GM12891 (cell line): ENCODE data around the gene L1CAM.

Source experiments
- DNase-seq: peaks from one replicate; pipeline ENCODE4 v3.0.0; 2011; ENCODE audit warnings: low spot score; ENCODE audit not compliant: insufficient read length
- FAIRE-seq: peaks from 2 replicates; lab custom pipeline; 2011; peaks lifted over from hg19 to GRCh38; lab: Jason Lieb, UNC
- PAX5 ChIP-seq: IDR thresholded peaks from 2 replicates; pipeline ENCODE4 v1.6.1; 2011; ENCODE audit warnings: low read length, moderate library complexity, mild to moderate bottlenecking; ENCODE audit not compliant: insufficient read depth, severe bottlenecking
- POLR2A ChIP-seq: IDR thresholded peaks from 2 replicates; pipeline ENCODE4 v1.6.1; 2011; ENCODE audit warnings: low read depth, low read length, control low read depth
- POLR2AphosphoS5 ChIP-seq: IDR thresholded peaks from 2 replicates; pipeline ENCODE4 v1.6.1; 2011; ENCODE audit warnings: low read depth, low read length, control low read depth
- POU2F2 ChIP-seq: IDR thresholded peaks from 2 replicates; pipeline ENCODE4 v1.6.1; 2011; ENCODE audit warnings: low read depth, mild to moderate bottlenecking, control low read depth, low read length, moderate library complexity
- SPI1 ChIP-seq: IDR thresholded peaks from 2 replicates; pipeline ENCODE4 v1.6.1; 2011; ENCODE audit warnings: low read depth, low read length, control low read depth
- TAF1 ChIP-seq: IDR thresholded peaks from 2 replicates; pipeline ENCODE4 v1.6.1; 2011; ENCODE audit warnings: low read depth, low read length, control low read depth

L1CAM gene

DNA sequence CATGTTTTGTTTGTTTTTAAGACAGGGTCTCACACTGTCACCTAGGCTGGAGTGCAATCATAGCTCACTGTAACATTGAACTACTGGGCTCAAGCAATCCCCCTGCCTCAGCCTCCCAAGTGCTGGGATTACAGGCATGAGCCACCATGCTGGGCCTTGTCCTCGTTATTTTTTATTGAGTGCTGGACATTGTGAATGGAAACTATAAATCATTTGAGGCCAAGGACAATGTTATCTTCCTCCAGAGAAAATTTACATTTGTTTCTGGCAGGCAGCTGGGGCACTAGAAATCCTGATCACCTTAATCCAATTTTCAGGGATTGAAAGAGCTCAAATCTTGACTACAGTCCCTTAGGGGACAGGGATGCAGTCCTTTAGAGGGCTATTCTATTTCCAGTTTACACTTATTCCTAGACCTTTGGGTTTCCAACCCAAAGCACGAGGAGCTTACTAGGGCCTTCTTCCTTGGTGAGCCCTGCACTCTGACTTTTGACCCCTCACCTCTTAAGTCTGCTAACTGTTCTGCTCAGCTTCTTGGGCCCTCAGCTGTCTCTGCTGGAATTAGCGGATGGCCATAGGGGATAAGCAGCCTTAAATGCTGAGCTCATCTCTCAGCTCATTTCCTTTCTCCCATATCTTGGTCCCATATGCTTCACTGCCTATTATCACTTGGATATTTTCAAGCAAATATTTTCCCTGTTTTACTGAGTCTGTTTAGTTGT, 32.6 kb downstream of the L1CAM start:
- TF ChIP-seq SPI1 (no peak), POLR2A (no peak)
- no peak for DNase-seq
- no peak for FAIRE-seq

DNA sequence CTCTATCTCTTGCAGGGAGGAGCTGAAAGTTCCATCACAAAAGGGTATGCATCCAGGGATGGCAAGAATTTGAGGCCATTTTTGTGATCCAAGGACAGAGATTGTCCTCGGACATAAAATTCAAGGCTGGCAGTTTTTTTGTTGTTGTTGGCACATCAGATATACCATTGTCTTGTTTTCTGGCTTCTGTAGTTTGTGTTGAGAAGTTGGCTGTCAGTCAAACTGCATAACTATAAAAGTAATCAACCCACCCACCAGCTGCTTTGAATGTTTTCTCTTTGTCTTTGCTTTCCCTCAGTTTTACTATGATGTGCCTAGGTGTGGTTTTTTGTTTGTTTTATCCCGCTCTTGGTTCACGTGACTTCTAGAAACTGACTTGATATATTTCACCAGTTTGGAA, 34.0 kb downstream of the L1CAM start:
- no peak for FAIRE-seq
- TF ChIP-seq PAX5 = no peak
- TF ChIP-seq POLR2A = no peak
- no peak for TF ChIP-seq SPI1
- no peak for TF ChIP-seq TAF1
- no peak for TF ChIP-seq POU2F2
- TF ChIP-seq POLR2AphosphoS5 = no peak
- DNase-seq = no peak

DNA sequence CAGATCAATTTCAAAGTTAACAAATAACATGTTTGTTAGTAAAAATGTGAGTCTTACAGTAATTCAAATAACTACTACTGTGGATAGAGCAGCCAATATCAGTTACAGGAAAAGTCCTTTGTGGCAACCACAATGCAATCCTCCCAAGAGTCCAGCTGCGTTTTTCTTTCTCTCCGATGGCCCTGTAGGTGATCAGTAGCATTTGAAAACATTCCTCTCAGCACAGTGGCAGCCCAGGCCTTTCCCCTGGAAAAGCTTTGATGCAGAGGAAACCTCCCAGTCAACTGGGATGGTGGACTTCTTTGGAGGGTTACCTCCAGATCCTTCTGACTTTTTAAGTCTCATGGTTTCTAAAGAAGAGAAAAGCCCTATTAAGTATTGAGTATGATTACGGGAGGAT, 37.6 kb downstream of the L1CAM start:
- TF ChIP-seq PAX5 (no peak), POU2F2 (no peak), POLR2A (no peak), SPI1 (no peak), TAF1 (no peak), POLR2AphosphoS5 (no peak)
- FAIRE-seq (no peak), DNase-seq (no peak)

DNA sequence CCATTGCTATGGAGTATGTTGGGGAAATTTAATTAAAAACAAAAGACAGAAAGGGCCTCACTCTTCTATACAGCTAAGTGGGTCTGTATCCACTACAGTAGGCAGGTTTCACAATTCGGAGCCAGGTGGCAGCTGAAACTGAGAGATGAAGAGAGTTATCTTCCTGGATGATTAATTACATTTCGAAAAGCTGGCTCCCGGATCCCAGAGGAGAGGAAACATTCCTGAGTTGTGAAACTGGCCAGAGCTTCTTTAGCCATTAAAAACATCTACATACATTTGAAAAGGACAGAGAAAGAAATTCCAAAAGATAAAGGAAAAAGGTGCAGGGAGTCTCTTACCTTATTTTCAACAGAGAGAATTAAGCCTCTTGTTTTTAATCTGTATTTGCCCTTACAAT, 40.1 kb downstream of the L1CAM start:
- FAIRE-seq = no peak
- no peak for DNase-seq
- TF ChIP-seq POLR2AphosphoS5 = no peak
- no peak for TF ChIP-seq TAF1
- TF ChIP-seq SPI1 = no peak
- TF ChIP-seq POLR2A = no peak
- no peak for TF ChIP-seq PAX5
- no peak for TF ChIP-seq POU2F2

DNA sequence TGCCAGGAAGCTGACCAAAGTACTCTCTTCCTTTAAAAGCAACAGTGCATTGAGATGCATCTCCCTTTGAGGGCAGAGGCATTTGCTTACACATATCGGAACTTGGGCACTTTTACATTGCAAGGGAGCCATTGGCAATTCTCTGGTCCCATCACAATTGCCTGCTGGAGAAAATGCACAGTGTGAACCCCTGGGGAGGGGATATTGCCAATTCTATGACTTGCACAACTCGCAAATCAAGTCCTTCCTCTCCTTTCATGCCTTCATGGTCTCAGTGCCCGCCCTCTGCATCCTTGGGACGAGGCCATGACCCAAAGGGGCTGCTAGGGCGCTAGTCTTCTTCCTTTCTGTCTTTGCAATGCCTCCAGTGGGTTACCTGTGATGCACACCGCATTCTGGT, 40.8 kb downstream of the L1CAM start:
- DNase-seq (no peak), FAIRE-seq (no peak)
- no peak for TF ChIP-seq POLR2A
- TF ChIP-seq POLR2AphosphoS5 = no peak
- no peak for TF ChIP-seq POU2F2
- no peak for TF ChIP-seq PAX5
- TF ChIP-seq TAF1 = no peak
- TF ChIP-seq SPI1 = no peak

DNA sequence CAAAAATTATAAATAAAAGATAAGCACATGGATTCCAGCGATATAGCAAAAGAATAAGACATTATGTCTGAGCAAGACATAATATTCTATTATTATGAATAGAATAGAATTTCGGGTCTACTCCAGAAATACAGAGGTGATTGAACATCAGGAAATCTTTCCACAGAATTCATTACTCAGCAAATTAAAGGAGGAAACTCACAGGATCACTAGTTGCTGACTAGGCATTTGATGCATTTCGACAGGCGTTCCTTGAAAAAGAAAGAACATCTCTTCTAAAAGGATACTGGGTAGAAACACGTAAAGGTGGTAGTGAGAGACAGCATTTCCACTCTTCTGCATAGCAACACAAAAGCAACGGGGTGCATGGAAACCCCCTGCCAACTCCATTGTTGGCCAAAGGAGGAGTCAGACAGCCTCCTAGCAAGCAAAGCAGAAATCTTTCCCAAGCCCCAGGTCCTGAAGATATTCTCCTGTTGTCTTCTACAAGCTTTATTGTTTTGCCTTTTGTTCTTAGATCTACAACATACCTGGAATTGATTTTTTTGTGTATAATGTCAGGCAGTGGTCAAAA, 41.4 kb downstream of the L1CAM start:
- FAIRE-seq = no peak
- TF ChIP-seq POU2F2 = no peak
- no peak for TF ChIP-seq PAX5
- TF ChIP-seq POLR2AphosphoS5 = no peak
- no peak for TF ChIP-seq TAF1
- no peak for TF ChIP-seq POLR2A
- no peak for TF ChIP-seq SPI1

DNA sequence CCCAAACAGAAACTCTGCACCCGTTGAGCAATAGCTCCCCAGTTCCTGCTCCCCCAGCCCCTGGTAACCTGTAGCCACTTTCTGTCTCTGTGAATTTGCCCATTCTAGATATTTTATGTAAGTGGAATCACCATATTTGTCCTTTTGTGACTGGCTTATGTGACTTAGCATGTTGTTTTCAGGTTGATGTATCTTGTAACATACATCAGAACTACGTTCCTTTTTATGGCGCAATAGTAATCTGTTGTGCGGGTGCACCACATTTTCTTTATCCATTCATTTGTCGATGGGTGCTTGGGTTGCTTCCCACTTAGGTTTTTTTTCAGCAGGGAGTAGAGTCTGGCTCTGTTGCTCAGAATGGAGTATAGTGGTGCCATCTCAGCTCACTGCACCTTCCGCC, 49.1 kb downstream of the L1CAM start:
- DNase-seq (no peak), FAIRE-seq (no peak)
- TF ChIP-seq PAX5 (no peak), POU2F2 (no peak), POLR2AphosphoS5 (no peak), POLR2A (no peak), SPI1 (no peak), TAF1 (no peak)

More for the DNA sequence above, 41.4 kb downstream of the L1CAM start:
- no peak for DNase-seq

DNA sequence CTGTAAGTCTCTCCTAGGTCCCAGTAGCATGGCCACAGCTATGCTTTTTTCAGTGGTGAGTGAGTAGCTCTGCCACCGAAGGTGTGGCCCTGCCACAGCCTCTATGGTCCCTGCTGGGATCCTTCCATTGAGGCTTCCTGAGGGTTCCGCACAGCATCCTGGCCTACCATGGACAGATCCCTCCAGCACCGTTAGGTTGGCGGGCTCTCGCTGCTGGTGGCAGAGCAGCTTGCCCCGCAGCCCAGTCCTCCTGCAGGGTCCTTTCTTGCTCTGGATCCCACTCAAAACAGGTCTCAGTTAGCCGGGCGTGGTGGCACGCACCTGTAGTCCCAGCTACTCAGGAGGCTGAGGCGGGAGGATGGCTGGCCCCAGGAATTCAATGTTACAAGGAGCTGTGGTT, 53.2 kb downstream of the L1CAM start:
- DNase-seq (no peak), FAIRE-seq (no peak)
- no peak for TF ChIP-seq POLR2AphosphoS5
- no peak for TF ChIP-seq POU2F2
- no peak for TF ChIP-seq PAX5
- TF ChIP-seq TAF1 = no peak
- no peak for TF ChIP-seq SPI1
- no peak for TF ChIP-seq POLR2A

DNA sequence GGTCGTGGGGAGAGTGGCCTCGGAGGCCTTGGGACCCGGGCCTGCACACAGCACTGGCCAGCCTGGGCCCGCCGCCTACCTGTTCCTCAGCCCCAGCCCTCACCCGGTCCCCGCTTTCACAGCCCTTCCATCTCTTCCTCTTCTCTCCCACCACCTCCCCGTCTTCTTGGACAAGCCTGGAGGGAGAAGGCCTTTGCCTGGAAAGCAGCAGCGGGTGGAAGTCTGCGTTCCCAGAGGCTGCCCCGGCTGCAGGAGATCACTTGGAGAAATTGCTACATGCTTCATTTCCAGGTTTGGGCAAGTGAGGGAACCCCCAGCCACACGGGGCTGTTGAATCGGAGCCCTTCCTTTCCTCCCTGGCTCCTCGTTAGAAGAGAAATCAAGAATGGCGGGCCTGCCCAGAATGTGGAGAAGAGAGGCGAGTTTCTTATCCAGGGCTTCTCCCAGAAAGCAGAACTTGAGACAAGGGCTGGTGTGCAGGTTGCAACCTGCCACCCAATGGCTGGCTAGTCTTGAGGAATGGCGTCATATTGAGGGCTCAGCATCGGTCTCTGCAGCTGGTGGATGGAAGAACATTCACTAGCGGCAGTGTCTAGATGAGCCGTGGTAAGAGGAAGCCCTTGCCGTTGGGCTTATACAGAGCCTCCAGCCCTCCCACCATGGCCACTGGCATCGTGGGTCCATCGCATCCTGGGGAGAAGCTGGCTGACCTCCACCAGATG, 54.4 kb downstream of the L1CAM start:
- FAIRE-seq = peak; percentile 20
- no peak for DNase-seq
- no peak for TF ChIP-seq POLR2AphosphoS5
- TF ChIP-seq PAX5 = no peak
- TF ChIP-seq POLR2A = no peak
- TF ChIP-seq POU2F2 = no peak
- TF ChIP-seq SPI1 = no peak
- no peak for TF ChIP-seq TAF1
